ENCODE measurements around the gene IGF1R.

The IGF1R gene

GRCh38 chr15:98796685-98797357 is 148.5 kb downstream of the IGF1R start:
- no peak for DNase-seq (ENCODE audit: low spot score)

GRCh38 chr15:98798375-98798893 is 150.1 kb downstream of the IGF1R start:
- DNase-seq (ENCODE audit: low spot score) = no peak

GRCh38 chr15:98799461-98800390 is 151.4 kb downstream of the IGF1R start:
- DNase-seq (ENCODE audit: low spot score) = peak; percentile 44

GRCh38 chr15:98800437-98801233 is 152.3 kb downstream of the IGF1R start:
- DNase-seq (ENCODE audit: low spot score) = peak; percentile 48

- no peak for DNase-seq (ENCODE audit: low spot score)
Measured at GRCh38 chr15:98801234-98801561, 152.9 kb downstream of the IGF1R start.

- no peak for DNase-seq (ENCODE audit: low spot score)
Measured at GRCh38 chr15:98802187-98802586, 153.8 kb downstream of the IGF1R start.

GRCh38 chr15:98803228-98804056 is 155.1 kb downstream of the IGF1R start:
- no peak for DNase-seq (ENCODE audit: low spot score)

- DNase-seq (ENCODE audit: low spot score) = no peak
Measured at GRCh38 chr15:98804057-98804380, 155.7 kb downstream of the IGF1R start.

GRCh38 chr15:98805434-98806274 is 157.3 kb downstream of the IGF1R start:
- DNase-seq (ENCODE audit: low spot score) = no peak

- no peak for DNase-seq (ENCODE audit: low spot score)
Measured at GRCh38 chr15:98806275-98806895, 158.0 kb downstream of the IGF1R start.

GRCh38 chr15:98807262-98807661 is 158.9 kb downstream of the IGF1R start:
- no peak for DNase-seq (ENCODE audit: low spot score)

- no peak for DNase-seq (ENCODE audit: low spot score)
Measured at GRCh38 chr15:98809273-98809672, 160.9 kb downstream of the IGF1R start.

- peak; percentile 59 for DNase-seq (ENCODE audit: low spot score)
Measured at GRCh38 chr15:98812716-98813446, 164.5 kb downstream of the IGF1R start.

GRCh38 chr15:98813951-98814350 is 165.6 kb downstream of the IGF1R start:
- DNase-seq (ENCODE audit: low spot score) = no peak

- no peak for DNase-seq (ENCODE audit: low spot score)
Measured at GRCh38 chr15:98815207-98815606, 166.9 kb downstream of the IGF1R start.

- DNase-seq (ENCODE audit: low spot score) = no peak
Measured at GRCh38 chr15:98817745-98818144, 169.4 kb downstream of the IGF1R start.

- DNase-seq (ENCODE audit: low spot score) = no peak
Measured at GRCh38 chr15:98823012-98823458, 174.7 kb downstream of the IGF1R start.

- DNase-seq (ENCODE audit: low spot score) = no peak
Measured at GRCh38 chr15:98823616-98824015, 175.3 kb downstream of the IGF1R start.

- DNase-seq (ENCODE audit: low spot score) = no peak
Measured at GRCh38 chr15:98824595-98824994, 176.3 kb downstream of the IGF1R start.

Measured in HuH-7.5 (cell line).